Colonic mucosa (tissue), 4 donors: Measurements from ENCODE around the gene UNC13B. TPM values are rescaled to one million over a fixed set of nuclear protein-coding genes. Genes with fewer than 3 reads are reported as not detected.

ENCODE experiments used
- DNase-seq: peaks from one replicate; pipeline ENCODE4 v3.0.0-alpha.2; 2020
- H3K27ac ChIP-seq: fragments of 200-600 bp; one replicate; pipeline ENCODE4 v1.8.0; 2021
- H3K27me3 ChIP-seq: fragments of 200-600 bp; one replicate; pipeline ENCODE4 v1.8.0; 2021
- H3K36me3 ChIP-seq: fragments of 200-600 bp; one replicate; pipeline ENCODE4 v1.8.0; 2021
- H3K4me1 ChIP-seq: fragments of 200-600 bp; one replicate; pipeline ENCODE4 v1.8.0; 2021; ENCODE audit warnings: mild to moderate bottlenecking
- H3K4me3 ChIP-seq: fragments of 200-600 bp; one replicate; pipeline ENCODE4 v1.8.0; 2021
- H3K9ac ChIP-seq, 2 donors: one replicate each; pipeline ENCODE4 v1.7.0; 2013; ENCODE audit warnings: control low read depth in 2 of 2, low read depth in 2 of 2, low read length in 2 of 2
- H3K9me3 ChIP-seq: fragments of 200-600 bp; one replicate; pipeline ENCODE4 v1.8.0; 2021
- intact Hi-C: fragments of 100-400 bp; cut with DNase I; formaldehyde crosslinking; loops from one replicate; pipeline ENCODE4 v1.14.1; 2022
- total RNA-seq, 2 donors: library from RNA; stranded (reverse); fragmentation: NEBNext Ultra II Directional in 1 of 2; extraction: Animal tissue kit (Norgen Biotek cat#: 25700) in 1 of 2; gene quantifications; one replicate each; pipeline ENCODE4 v1.2.1, GENCODE V29; 2021
- TF ChIP-seq, protein P1 (sequence below): fragments of 200-600 bp; IDR thresholded peaks from one replicate; pipeline ENCODE4 v1.8.0; 2022; ENCODE audit warnings: antibody characterized with exemption, mild to moderate bottlenecking
- donor health status: healthy.
- donor health status: DM: no; HTN: no; CAD: no.
- donor health status: DM: no; HTN: no; CAD: no.

The UNC13B gene
- total RNA-seq, 2 donors from 2014 or later = 43.6 to 56.1 TPM

DNA sequence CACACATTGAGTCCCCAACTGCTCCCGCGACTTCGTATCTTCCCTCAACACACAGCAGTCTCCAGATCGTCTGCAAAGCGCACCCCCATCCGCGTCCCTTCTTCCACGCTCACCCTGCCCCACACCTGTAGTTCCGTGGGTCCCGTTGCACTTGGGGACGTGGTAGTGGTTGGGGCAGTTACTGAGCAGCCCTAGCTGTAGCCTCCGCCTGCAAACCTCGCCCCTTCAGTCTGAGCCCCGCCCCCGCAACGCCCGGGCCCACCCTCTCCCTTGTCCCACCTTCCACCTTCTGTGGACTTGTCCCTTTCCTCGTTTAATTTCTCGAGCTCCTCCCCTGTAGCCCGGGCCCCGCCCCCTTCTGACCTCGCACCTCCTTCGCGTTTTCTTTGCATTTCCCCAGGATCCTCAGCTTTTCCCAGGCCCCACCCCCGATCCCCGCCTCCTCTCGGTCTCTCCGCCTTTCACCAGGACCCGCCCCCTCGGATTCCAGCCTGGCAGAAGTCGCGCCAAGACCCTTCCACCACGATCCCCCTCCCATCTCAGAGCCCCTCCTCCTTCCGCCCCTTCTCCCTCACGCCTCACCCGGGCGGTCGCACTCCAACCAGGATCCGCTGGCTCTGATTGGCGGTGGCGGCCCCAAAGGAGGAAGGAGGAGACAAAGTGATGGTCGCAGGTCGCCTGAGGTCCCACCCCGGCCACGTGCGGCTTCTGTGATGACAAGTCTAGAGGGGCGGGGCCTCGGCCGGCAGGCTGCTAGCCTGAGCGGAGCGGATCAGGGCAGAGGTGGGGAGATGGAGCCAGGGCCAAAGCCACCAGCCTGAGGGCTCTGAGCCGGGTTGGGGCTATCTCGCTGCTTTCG is 45.9 kb upstream of the UNC13B start, which contains the start of gene ATOSB:
TSS of gene ATOSB (minus strand) at position 183 of the 859 bp plus-strand sequence. CDS start 7,588 bp downstream, outside the sequence.
- intact Hi-C loops = loop anchor here (2.0 kb wide), 2 partner anchors 143 to 361 kb away; no protein-coding TSS in a partner anchor
- H3K36me3 ChIP-seq = no peaks in the 10 kb centered on the region
- H3K27ac ChIP-seq = peak within 1 kb of the TSS; percentile 91
- H3K9me3 ChIP-seq = no peaks in the 10 kb centered on the region
- H3K9ac ChIP-seq = peak within 1 kb of the TSS; percentile 74 to 93
- DNase-seq = peak; percentile 100
- TF ChIP-seq, protein P1, sequence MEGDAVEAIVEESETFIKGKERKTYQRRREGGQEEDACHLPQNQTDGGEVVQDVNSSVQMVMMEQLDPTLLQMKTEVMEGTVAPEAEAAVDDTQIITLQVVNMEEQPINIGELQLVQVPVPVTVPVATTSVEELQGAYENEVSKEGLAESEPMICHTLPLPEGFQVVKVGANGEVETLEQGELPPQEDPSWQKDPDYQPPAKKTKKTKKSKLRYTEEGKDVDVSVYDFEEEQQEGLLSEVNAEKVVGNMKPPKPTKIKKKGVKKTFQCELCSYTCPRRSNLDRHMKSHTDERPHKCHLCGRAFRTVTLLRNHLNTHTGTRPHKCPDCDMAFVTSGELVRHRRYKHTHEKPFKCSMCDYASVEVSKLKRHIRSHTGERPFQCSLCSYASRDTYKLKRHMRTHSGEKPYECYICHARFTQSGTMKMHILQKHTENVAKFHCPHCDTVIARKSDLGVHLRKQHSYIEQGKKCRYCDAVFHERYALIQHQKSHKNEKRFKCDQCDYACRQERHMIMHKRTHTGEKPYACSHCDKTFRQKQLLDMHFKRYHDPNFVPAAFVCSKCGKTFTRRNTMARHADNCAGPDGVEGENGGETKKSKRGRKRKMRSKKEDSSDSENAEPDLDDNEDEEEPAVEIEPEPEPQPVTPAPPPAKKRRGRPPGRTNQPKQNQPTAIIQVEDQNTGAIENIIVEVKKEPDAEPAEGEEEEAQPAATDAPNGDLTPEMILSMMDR = no peak
- peak within 1 kb of the TSS; percentile 38 for H3K4me3 ChIP-seq
- H3K4me1 ChIP-seq = peaks cover 6% of the 10 kb centered on the region
- H3K27me3 ChIP-seq = no peaks in the 10 kb centered on the region

DNA sequence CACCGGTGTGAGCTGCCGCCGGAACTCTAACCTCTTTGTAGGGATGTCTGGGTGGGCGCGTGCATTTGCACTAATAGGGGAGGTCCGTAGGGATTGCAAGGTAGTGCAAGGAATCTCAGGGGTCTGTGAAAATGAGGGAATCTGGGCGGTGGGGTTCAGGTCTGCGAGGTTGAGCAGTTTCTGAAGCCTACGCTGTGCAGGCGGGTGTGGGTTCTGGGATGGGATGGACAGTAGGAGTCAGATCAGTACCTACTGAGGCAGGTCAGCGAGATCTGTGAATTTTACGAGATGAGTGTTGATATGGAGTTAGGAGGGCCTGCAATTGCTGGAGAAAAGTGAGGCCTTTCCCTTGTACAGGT is 45.3 kb upstream of the UNC13B start:
- intact Hi-C loops = loop anchor here (2.0 kb wide), 2 partner anchors 142 to 360 kb away; no protein-coding TSS in a partner anchor
- Histone ChIP-seq H3K4me3 (peak overlapping the region; percentile 38), H3K9ac (peak overlapping the region; percentile 13 to 79), H3K4me1 (peaks cover 6% of the 10 kb centered on the region), H3K36me3 (no peaks in the 10 kb centered on the region), H3K27ac (peak overlapping the region; percentile 91), H3K27me3 (no peaks in the 10 kb centered on the region), H3K9me3 (no peaks in the 10 kb centered on the region)
- no peak for DNase-seq
- TF ChIP-seq, protein P1 = no peak

DNA sequence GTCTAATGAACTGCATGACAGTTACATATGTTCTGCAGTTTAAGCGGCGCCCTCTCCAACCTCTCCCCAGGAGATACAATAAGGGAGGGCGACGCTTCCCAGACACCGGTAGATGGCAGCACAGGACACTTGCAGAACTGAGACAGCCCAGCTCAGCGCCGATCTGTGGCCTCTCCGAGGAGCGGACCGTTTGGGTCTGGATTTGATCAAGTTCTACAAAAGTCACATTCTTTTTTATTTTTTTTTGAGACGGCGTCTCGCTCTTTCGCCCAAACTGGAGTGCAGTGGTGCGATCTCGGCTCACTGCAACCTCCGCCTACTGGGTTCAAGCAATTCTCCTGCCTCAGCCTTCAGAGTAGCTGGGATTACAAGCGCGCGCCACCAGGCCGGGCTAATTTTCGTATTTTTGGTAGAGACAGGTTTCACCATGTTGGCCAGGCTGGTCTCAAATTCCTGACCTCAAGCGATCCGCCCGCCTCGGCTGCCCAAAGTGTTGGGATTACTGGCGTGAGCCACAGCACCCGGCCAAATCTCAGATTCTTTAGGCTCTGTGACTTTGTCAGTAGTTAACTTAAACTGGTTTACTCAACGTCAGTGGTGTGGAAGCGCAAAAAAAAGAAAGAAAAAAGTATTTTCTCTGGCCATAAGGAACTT is 44.8 kb upstream of the UNC13B start:
- Histone ChIP-seq H3K36me3 (no peaks in the 10 kb centered on the region), H3K4me1 (peaks cover 6% of the 10 kb centered on the region), H3K27ac (peak overlapping the region; percentile 91), H3K9me3 (no peaks in the 10 kb centered on the region), H3K4me3 (peak overlapping the region; percentile 38), H3K27me3 (no peaks in the 10 kb centered on the region), H3K9ac (peak overlapping the region; percentile 13 to 79)
- intact Hi-C loops = loop anchor here (2.0 kb wide), 2 partner anchors 142 to 360 kb away; no protein-coding TSS in a partner anchor
- peak; percentile 95 for DNase-seq
- TF ChIP-seq, protein P1 = peak; percentile 94

DNA sequence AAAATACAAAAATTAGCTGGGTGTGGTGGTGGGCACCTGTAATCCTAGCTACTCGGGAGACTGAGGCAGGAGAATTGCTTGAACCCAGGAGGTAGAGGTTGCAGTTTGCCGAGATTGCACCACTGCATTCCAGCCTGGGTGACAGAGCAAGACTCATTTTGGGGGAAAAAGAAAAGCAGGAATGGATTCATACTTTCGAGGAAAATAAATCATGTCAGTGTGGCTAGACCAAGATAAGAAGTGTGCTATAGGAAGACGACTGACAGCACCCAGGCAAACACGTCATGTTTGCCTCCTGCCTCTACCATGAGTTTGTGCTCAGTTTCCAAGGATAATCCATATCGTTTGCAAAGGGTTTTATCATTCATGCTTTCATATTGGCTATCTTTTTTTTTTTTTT is 26.9 kb upstream of the UNC13B start:
- Histone ChIP-seq H3K9me3 (no peaks in the 10 kb centered on the region), H3K4me3 (no peak overlapping the region), H3K27ac (no peak overlapping the region), H3K27me3 (no peaks in the 10 kb centered on the region), H3K9ac (no peak overlapping the region), H3K4me1 (no peaks in the 10 kb centered on the region), H3K36me3 (no peaks in the 10 kb centered on the region)
- intact Hi-C loops = no loop called here
- TF ChIP-seq, protein P1 = no peak
- DNase-seq = no peak

DNA sequence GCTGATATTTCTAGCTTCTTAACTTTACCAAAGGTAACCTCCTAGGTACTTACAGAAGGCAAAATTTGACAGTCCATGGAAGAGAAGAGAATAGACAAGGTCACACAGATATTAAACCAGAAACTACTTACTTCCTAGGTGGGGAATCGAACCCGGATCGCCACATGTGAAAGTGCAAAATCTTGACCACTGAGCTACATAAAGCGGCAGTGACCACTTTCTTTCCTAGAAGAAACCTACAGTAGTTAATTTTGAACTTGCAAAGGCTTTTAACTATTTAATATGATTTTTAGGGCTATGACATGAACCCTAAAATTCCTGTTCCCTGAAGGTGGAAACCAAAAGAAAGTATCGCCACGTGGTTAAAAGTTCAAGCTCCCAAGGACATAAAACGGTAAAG is 25.8 kb upstream of the UNC13B start:
- Histone ChIP-seq H3K4me1 (no peaks in the 10 kb centered on the region), H3K9me3 (no peaks in the 10 kb centered on the region), H3K9ac (no peak overlapping the region), H3K27ac (no peak overlapping the region), H3K36me3 (no peaks in the 10 kb centered on the region), H3K27me3 (no peaks in the 10 kb centered on the region), H3K4me3 (no peak overlapping the region)
- TF ChIP-seq, protein P1 = no peak
- no peak for DNase-seq
- intact Hi-C loops = no loop called here
